GM10266 (cell line): ENCODE data around the gene NPAS3.

ENCODE experiments used
- DNase-seq: peaks from one replicate; pipeline ENCODE4 v3.0.0; 2012; ENCODE audit errors: extremely low spot score
- CTCF ChIP-seq: IDR thresholded peaks from 2 replicates; pipeline ENCODE4 v1.5.1; 2012; ENCODE audit warnings: mild to moderate bottlenecking, low read depth; ENCODE audit not compliant: control insufficient read depth, insufficient read depth; ENCODE audit errors: missing control alignments

Gene NPAS3

GRCh38 chr14:33792009-33792719, 853.5 kb downstream of the NPAS3 start:
- no peak for DNase-seq
- TF ChIP-seq CTCF, result no peak

- peak; percentile 77 for DNase-seq
- TF ChIP-seq CTCF, result peak; percentile 91
Observed at GRCh38 chr14:33792720-33793368, 854.2 kb downstream of the NPAS3 start.

GRCh38 chr14:33793398-33794110, 854.9 kb downstream of the NPAS3 start:
- no peak for DNase-seq
- TF ChIP-seq CTCF, result no peak

DNA sequence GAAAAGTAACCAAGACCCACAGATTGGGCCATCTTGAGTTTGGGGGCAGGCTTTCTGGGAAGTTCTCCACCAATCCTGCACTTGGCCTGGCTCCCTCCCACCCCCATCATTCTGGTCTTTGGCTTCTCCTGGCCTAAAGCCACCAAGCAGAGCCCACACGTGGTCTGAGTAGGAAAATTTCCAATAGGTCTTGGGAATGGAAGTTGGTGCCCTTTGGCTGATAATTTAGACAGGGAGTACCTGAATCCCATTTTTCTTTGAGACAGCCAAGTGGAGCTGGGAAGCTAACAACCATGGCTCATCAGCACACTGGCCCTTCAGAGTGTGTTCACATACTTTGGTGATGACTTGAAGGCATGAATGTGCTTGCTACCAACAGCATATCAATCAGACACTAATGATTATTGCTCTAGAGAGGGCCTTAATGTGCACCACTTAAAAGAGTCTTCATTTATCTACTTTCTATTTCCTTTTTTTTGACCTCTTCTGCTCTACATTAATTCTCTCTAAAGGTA, 856.2 kb downstream of the NPAS3 start:
- no peak for DNase-seq
- TF ChIP-seq CTCF, result no peak

- no peak for DNase-seq
- TF ChIP-seq CTCF, result no peak
Observed at GRCh38 chr14:33796356-33796755, 857.7 kb downstream of the NPAS3 start.

DNA sequence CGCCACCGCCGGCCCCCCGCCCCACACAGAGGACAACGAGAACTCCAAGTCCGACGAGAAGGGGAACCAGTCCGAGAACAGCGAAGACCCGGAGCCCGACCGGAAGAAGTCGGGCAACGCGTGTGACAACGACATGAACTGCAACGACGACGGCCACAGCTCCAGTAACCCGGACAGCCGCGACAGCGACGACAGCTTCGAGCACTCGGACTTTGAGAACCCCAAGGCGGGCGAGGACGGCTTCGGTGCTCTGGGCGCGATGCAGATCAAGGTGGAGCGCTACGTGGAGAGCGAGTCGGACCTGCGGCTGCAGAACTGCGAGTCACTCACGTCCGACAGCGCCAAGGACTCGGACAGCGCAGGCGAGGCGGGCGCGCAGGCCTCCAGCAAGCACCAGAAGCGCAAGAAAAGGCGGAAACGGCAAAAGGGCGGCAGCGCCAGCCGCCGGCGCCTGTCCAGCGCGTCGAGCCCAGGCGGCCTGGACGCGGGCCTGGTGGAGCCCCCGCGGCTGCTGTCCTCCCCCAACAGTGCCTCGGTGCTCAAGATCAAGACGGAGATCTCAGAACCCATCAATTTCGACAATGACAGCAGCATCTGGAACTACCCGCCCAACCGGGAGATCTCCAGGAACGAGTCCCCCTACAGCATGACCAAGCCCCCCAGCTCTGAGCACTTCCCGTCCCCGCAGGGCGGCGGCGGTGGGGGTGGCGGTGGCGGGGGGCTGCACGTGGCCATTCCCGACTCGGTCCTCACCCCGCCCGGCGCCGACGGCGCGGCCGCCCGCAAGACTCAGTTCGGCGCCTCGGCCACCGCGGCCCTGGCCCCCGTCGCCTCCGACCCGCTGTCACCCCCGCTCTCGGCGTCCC, 861.3 kb downstream of the NPAS3 start:
- DNase-seq, result no peak
- TF ChIP-seq CTCF, result no peak
